ENCODE results near the gene SYT6. TPM values are rescaled to one million over a fixed set of nuclear protein-coding genes. Genes with fewer than 3 reads are reported as not detected.

SYT6 gene, protein sequence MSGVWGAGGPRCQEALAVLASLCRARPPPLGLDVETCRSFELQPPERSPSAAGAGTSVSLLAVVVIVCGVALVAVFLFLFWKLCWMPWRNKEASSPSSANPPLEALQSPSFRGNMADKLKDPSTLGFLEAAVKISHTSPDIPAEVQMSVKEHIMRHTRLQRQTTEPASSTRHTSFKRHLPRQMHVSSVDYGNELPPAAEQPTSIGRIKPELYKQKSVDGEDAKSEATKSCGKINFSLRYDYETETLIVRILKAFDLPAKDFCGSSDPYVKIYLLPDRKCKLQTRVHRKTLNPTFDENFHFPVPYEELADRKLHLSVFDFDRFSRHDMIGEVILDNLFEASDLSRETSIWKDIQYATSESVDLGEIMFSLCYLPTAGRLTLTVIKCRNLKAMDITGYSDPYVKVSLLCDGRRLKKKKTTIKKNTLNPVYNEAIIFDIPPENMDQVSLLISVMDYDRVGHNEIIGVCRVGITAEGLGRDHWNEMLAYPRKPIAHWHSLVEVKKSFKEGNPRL
- total RNA-seq (2022; extraction: Qiagen RNA extraction) = 0.35 to 0.61 TPM (median 0.39 TPM) in 5 replicates

DNA sequence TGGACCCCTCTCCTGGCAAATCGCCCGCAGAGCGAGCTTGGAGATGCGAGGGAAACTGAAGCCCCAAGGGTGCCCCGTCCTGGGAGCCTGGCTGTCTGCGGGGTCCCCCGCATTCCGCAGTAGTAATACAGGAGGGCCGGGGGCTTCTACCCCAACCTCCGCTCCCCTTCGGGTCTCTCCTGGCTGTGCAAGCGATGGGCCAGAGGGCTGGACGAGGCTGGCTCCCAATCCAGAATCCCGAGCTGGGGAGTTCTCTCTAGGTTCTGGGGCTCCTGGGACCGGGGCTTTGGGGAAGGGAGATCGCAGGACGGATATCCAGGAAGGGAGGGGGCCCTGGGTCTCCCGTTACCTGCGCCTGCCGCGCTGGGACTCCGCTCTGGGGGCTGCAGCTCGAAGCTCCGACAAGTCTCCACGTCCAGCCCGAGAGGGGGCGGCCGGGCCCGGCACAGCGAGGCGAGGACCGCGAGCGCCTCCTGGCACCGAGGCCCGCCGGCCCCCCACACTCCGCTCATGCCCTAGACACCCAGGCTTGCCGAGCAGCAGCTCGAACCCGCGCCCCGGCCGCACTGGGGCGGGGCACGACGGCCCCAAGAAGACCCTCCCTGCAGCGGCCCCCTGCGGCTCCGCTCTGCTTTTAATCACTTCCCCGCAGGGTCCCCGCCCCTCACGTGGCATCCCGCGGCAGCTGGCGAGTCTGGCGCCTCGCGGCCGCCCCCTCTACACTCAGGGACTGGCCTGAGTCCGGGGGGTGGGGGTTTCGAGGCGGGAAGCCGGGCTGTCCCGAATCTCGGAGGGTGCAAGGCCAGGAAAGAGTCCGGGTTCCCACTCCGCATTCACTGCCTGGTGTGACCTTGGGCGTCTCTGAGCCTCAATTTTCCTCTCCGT lies at the start of gene SYT6:
Gene SYT6, minus strand, starts transcription at position 609 of the 885 bp plus-strand sequence. Its CDS starts 97 bp downstream, at position 512.

Other genes with a start within 250 kb of the SYT6 start
- 8.5 to 10.3 TPM (median 9.4 TPM) in 5 replicates for gene AP4B1, start 249.1 kb downstream of the SYT6 start, total RNA-seq (2022; extraction: Qiagen RNA extraction)
- 8.3 to 9.9 TPM (median 9.5 TPM) in 5 replicates for gene DCLRE1B, start 248.5 kb downstream of the SYT6 start, total RNA-seq (2022; extraction: Qiagen RNA extraction)
- 13.1 to 17.8 TPM (median 15.2 TPM) in 5 replicates for gene HIPK1, start 224.5 kb downstream of the SYT6 start, total RNA-seq (2022; extraction: Qiagen RNA extraction)
- 3.7 to 4.0 TPM (median 3.8 TPM) in 5 replicates for gene OLFML3, start 174.4 kb downstream of the SYT6 start, total RNA-seq (2022; extraction: Qiagen RNA extraction)